Loucy (cell line): ENCODE results near the gene DLX3.

Source experiments
- EZH2phosphoT487 ChIP-seq: fragments of 200-600 bp; IDR thresholded peaks from 2 replicates; pipeline ENCODE4 v1.6.1; 2018; ENCODE audit warnings: antibody characterized with exemption, mild to moderate bottlenecking, moderate library complexity, borderline replicate concordance
- TF ChIP-seq, protein P1 (sequence below): fragments of 200-600 bp; sonication (generic); conservative IDR thresholded peaks from 2 replicates; pipeline ENCODE4 v1.5.1; 2014; ENCODE audit warnings: mild to moderate bottlenecking, antibody characterized with exemption, low read length

- no peak for TF ChIP-seq EZH2phosphoT487
- TF ChIP-seq, protein P1, sequence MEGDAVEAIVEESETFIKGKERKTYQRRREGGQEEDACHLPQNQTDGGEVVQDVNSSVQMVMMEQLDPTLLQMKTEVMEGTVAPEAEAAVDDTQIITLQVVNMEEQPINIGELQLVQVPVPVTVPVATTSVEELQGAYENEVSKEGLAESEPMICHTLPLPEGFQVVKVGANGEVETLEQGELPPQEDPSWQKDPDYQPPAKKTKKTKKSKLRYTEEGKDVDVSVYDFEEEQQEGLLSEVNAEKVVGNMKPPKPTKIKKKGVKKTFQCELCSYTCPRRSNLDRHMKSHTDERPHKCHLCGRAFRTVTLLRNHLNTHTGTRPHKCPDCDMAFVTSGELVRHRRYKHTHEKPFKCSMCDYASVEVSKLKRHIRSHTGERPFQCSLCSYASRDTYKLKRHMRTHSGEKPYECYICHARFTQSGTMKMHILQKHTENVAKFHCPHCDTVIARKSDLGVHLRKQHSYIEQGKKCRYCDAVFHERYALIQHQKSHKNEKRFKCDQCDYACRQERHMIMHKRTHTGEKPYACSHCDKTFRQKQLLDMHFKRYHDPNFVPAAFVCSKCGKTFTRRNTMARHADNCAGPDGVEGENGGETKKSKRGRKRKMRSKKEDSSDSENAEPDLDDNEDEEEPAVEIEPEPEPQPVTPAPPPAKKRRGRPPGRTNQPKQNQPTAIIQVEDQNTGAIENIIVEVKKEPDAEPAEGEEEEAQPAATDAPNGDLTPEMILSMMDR, result no peak
Observed at GRCh38 chr17:50034498-50035364, 39.7 kb upstream of the DLX3 start.
